ENCODE measurements around the gene SQOR.

The SQOR gene

DNA sequence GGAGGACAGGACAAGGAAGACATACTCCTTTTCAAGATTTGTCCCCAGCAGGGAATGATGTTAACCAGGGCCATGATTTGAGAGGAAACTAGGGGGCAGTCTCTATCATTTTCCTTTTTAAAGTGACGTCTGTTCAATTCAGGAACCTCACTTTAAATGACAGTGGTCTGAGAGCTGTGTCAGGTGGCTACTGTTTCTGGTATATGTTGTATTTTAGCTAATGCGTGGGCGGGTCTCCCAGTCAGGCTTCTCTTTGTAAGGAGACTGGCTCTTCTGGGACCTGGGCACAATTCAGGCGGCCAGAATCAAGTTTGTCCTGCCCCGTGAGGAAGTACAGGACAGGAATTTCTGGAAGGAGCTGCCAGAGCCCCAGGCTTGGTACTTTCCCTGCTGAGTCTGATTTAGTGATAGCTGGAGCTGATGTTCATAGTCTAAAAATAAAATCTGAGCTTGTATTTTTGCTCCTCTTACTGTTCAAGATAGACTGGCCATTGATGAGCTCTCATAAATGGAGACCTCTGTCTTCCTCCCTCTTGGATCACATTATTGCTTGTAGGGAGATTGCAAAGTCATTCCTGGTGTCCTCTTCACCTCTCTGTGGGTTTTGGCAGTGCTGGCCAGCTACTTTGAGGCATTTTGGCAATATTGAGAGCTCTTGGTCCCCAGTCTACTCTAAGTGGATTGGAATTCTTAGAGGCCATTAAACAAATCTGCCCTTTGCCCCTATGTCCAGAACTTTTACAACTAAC lies 25.6 kb downstream of the SQOR start:
- DNase-seq = peak; percentile 82 to 93 (median 90)

DNA sequence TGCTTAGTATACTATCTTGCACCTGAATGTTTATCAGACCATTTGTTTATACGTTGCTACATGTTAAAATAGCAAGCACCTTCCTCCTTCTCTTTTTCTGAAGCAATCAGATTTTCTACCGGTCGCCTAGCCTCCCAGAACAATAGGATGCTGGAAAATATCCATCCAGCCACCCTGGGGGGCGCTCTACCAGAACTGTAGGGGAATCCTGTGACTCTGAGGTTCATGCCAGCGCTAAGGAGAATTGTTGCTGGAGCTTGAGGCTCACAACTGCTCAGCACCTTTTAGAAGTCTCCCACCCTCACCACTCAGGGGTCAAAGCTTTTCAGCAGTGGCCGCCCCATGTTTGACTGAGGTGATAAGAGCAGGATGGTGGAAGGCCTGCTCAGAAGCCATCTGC lies 27.5 kb downstream of the SQOR start:
- no peak for DNase-seq

DNA sequence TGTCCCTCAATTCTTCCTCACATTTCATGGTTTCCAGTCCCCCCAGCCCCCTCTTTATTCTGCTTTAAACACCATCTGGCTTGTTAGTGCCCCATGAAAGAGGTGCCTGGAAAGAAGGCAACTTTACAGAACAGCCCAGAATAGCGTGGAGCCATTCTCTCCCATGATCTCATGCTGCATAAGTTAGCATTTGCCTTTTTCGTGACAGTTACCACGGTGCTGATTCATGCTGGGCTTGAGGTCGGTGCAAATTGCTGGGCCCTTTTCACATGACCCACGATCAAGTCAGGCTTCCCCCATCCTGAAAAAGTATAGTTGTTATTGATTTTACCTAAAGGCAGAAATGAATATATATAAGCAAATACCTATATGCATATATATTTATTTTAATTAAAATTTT lies 29.6 kb downstream of the SQOR start:
- peak; percentile 62 to 81 (median 76) for DNase-seq

DNA sequence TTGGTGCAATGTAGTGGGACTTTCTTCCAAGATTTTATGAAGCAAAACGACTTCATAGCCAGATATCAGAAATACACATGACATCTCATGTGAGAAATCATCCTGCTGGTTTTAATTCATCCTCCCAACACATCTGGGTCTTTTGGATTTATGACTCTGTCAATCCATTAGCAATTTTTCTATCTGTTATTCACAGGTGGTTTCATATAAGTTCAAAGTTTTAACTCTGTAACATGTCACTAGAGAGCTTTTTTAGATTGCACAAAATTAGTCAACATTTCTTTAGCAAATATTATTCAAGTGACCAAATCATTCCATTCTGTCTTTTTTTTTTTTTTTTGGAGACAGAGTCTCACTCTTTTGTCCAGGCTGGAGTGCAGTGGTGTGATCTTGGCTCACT lies 30.4 kb downstream of the SQOR start:
- no peak for DNase-seq

DNA sequence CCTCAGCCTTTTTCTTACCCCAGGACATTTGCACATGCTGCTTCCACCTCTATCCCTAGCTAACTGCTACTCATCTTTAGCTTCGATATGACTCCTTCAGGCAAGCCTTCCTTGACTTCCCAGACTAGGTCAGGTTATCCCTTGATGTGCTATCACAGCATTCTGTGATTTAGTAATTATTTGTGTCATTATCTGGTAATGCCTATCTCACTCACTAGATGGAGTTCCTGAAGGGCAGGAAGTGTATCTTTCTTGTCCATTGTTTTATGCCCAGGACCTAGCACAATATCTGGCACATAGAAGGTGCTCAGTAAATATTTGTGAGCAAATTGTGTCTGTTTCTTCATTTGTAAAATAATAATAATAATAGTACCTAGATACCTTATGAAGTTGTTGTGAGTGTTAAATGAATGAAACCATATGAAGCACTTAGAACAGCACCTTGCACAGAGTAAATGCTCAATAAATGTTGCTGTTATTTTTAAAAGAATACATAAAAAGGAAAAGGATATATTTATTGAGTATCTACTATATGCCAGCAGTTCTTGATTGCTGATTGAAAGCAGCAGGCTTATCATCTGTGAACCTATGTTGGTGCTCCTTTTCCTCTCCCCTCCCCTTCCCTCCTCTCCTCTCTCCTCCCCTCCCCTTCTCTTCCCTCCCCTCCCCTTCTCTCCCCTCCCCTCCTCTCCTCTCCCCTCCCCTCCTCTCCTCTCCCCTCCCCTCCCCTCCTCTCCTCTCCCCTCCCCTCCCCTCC lies 31.5 kb downstream of the SQOR start:
- no peak for DNase-seq

DNA sequence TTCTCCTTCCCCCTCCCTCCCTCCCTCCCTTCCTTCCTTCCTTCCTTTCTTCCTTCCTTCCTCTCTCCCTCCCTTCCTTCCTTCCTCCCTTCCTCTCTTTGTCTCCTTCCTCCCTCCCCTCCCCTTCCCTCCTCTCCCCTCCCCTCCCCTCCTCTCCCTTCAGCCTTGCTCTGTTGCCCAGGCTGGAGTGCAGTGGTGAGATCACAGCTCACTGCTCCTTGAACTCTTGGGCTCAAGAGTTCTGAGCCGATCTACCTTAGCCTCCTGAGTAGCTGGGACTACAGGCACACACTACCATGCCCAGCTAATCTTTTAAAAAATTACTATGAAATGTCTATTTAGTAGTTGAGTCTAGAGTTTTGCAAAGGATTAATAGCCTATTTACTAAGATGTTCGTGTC lies 32.2 kb downstream of the SQOR start:
- DNase-seq = no peak

DNA sequence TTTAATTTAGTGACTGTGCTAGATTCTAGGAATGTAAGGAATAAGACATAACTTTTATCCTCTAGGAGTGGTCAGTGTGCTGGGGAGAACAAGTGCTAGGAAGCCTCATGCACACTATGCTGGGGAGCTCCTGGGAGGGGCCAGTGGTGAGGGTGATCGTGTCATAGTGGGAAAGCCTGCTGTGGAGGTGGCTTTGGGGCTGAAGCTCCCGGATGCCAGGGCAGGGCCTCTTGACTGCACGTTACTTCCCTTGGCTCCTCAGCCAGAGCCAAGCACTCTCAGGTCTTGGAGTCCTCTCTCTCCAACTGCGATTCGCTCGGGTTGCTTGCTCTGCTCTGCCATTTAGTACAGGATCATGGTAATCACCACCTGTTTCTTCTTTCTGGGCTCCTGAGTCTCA lies 33.6 kb downstream of the SQOR start:
- DNase-seq = no peak

DNA sequence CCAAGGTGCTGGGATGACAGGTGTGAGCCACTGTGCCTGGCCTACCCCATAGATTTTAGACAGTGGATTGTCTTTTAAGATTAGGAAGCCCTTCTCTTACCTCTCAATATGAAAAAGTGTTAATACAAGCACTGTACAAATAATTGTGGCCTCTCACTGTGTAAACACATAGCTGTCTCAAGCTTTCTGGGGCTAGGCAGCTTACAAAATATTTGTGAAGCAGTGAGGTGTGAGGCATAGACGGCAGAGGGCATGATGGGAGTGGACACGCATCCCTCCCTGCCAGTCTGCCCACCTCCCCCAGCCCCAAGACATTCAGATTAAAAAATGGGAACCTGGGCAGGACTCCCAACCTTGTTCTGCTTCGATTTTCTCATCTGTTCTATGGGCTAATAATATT lies 34.6 kb downstream of the SQOR start:
- DNase-seq = no peak

DNA sequence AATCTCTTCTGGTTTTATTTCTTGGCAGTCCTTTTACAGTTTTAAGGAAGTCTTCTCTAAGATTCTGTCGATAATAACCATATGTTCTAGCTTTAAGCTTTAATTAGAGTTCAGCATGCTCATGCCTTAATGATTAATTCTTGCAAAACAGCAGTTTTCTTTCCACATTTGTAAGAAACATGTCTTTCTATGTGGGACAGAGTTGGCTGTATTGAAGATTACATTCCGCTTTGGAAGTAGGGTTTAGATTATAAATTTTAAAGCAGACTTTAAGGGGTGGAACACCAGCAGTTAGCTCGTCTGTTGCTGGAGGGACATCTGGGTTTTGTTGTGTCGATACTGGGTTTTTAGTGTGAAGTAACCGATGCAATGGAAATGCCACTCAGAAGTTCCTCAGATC lies 35.3 kb downstream of the SQOR start:
- no peak for DNase-seq

DNA sequence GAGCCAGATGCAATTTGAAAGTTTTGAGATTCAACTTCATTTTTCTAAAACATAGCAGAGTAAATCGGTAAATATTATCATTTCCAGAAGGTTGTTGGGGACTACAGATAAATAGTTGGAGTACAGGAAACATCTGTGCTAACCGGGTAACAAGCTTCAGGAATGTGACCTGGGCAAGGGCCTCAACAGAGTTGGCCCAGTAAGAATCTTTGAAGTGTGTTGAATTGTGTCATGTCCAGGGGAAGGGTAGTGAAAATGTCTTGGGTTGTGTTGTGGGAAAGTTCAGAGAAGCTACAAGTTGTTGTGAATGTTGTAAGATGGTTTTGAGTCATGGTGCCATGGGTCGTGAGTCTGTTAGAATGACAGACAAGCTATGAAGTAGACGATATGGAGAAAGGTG lies 35.7 kb downstream of the SQOR start:
- DNase-seq = no peak

DNA sequence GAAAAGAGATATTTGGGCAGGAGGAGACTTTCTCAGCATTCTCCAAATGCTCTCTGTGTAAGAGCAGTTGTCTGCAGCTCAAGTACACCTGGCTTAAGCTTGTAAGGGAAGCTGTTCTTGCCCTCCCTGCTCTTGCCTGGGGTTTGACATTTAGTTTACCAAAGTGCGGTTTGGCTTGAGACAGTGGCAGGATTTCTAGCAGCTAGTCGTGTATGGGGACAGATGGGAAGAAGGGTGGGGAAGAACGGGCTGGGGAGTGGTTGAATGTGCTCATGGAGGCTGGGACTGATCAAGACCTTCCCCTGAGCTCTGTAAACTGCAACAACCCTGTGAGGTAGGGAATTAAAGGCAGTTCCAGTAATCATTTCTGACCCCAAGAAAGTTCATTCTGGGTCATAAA lies 39.8 kb downstream of the SQOR start:
- no peak for DNase-seq

DNA sequence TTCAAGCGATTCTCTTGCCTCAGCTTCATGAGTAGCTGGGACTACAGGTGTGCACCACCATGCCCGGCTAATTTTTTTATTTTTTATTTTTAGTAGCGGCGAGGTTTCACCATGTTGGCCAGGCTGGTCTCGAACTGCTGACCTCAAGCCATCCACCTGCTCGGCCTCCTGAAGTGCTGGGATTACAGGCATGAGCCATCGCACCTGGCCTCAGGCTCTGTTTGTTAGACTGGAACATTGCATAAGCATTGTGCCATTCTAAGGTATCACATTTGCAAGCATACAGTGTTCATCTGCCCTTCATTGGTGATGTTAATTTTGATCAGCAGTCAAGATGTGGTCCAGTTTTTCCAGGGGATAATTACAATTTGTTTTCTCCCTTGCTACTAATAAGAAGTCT lies 43.0 kb downstream of the SQOR start:
- DNase-seq = no peak

DNA sequence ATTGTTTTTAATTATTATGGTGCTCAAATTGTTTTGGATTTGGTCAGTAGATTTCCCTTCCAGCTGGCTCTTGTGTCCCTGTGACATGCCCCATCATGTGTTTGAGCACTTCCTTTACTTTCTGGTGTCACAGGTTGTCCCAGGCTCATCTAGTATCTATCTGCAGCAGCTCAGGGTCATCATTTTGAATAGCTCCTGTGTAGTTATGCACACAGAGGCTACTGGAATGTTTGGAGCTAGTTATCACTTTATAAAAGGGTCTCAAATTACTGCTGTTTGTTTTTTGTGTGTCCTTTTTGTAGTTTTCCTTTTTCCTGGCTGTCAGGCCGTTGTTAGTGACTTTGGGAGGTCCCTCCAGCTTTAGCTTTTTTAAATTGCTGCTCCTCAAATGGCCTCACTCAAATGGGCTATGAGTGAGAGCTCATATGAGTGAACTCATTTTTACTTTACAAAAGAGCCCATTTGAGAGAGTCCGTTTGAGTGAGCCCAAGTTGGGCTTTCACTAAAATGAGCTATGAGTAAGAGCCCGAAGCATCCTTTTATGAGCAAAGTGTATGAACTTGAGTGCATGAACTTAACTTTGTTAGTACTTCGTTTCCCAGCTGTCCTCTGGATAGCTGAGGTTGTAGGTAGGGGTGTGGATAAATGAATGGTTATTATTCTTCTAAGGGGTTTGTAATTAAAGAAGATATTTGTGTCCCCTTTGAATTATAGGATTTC lies 43.8 kb downstream of the SQOR start:
- no peak for DNase-seq

DNA sequence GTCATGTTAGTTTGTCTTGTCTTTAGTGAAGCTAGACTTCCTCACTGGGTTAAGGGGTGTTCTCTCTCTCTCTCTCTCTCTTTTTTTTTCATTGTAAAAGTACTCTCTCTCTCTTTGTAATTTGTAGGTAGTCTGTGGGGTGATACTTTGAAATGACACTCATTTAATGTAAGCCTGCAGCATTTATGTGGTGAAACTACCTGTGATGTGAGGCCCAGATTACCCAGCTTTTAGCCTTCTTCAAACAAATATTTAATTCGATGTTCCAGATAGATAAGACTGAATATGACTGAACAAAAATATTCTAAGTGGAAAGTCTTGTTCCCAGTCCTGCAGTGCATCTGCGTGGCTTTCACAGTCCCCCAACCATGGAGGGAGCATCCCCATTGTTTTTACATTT lies 49.7 kb downstream of the SQOR start:
- no peak for DNase-seq

DNA sequence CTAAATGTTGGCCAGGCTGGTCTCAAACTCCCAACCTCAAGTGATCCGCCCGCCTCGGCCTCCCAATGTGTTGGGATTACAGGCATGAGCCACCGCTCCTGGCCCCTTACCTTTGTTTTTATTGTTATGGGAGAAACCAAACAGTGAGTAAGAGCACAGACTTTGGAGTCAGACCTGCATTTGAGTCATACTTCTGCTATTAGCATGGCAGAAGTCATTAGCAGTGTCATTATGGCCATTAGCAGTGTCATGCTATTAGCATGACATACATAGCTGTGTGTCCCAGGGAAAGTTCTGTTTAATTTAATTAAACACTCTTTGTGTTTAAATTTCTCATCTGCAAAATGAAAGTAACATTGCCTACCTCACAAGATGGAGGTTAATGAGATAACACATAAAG lies 54.8 kb downstream of the SQOR start:
- no peak for DNase-seq

DNA sequence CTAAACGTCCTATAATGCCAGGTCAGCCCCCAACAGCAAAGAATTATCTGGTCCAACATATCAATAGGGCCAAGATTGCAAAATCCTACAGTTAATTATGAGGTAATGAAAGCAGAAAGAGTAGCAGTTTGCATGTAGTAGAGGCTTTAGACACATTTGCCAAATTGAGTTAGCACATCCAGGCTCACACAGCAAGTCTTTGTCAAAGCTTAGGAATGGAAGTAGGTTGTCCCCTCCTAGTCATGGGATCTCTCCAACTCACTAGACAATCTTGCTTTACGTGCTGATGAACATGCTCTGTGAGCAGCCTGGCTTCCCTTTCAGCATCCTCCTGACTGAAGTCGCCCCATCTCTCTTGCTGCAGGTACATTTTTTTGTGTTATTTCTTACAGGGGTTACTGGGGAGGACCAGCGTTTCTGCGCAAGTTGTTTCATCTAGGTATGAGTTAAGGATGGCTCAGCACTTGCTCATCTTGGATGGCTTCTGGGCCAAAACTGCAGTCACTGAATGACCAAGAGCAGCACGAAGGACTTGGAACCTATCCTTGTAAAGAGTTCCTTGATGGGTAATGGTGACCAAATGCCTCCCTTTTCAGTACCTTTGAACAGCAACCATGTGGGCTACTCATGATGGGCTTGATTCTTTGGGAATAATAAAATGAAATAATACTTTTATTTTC lies 55.9 kb downstream of the SQOR start:
- DNase-seq = no peak

DNA sequence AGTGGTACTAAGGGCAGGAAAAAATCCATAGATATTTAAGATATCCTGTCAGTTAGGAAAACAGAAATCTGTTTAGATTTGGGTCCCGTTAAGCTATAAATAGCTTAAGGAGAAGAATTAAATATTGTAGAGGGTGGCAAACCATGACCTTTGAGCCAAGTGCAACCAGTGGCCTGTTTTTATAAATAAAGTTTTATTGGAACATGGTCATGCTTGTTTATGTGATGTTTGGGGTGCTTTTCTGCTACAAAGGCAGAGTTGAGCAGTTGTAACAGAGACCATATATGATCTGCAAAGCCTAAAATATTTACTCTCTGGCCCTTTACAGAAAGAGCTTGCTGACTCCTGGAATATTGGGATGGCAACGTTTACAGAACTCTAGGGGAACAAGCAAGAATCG lies 66.3 kb downstream of the SQOR start:
- no peak for DNase-seq

DNA sequence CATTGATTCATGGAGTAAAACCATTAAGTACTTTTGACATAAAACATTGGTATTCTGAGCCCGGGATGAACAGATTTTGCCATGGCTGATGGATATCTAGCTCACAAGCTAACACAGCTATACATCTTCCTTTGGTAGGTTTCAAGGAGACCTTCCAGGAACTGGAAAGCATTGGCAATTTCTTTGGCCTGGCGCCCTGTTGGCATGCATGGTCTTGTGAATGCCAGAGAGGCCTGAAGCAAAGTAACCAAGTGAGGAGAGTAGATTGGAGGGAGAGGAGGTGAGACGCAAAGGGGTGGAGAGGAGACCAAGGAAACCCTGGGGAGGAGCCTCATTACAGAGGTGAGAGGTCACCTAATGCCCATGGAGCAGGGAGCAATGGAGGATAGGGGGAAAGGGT lies 67.2 kb downstream of the SQOR start:
- no peak for DNase-seq

DNA sequence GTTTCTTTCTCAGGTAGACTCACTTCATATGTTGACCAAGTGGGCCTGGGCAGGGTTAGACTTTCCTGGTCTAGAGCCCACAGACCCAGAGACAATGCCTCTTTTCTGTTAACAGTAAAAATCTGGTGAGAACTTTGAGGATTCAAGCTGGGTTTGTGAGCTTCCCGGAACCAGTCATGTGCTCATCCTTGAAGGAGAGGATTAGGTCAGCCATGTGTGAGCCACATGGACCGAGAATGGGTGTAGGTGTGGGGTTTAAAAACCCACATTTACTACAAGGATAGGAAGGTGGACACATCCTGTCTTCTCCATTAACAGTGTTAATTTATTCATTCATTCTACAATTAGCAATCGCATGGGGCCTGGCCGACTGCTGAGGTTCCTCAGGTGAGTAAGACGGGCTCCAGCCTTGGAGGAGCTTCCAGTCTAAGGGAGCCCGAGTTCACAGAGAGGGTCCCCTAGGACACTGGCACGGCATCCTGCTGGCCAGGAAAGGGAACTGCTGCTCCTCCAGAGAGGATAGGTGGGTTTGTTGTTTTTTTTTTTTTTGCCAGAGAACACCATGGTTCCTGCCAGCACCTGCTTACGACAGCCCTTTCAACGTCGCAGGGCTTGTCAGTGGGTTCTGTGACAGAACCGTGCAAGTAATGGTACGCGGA lies 69.0 kb downstream of the SQOR start:
- DNase-seq = no peak

DNA sequence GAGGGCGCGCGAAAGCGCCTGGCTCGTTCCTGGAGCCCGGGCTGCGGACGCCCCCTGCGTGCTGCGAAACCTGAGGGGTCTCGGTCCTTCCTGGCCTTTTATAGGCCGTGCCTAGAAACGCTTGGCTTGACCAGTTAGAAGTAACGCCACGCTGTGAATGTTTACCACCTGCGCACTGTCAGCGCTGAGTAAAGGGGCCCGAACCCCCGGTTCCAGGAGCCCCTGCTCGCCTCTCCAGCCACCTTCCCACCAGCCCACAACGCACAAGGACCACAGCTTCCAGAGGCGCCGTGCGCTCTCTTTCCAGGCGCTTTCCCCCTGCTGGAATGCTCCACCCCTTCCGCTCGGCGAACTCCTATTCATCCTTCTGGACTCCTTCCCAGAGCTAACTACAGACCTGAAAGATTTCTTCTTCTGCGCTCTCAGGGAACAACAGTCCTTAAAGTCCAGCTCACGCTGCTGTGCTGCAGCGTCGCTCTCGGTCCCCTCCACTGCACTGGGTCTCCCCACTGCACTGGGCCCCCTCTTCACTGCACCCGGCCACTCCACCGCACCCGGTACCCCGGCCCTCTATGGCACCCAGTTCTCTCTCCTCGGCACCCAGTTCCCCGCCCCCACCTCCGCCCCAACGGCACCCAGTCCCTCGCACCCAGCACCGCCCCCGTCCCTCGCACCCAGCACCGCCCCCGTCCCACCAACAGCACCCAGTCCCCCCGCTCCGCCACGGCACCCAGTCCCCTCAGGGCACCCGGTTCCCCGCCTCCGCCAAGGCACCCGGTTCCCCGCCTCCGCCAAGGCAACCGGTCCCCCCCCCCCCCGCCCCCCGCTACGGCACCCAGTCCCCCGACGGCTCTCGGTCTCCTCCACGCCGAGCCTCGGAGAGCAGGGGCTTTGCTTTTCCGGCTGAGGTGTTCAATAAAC lies 69.8 kb downstream of the SQOR start:
- DNase-seq = peak in 3 of 4 experiments; percentile 9 to 23 (median 15)
